Heart right ventricle (tissue), 16 donors: ENCODE results near the gene LIN7A. TPM values are rescaled to one million over a fixed set of nuclear protein-coding genes. Genes with fewer than 3 reads are reported as not detected.
"Not testable (repeated sequence)": the region's sequence is repeated elsewhere in the genome, so short reads cannot be mapped to it uniquely, and the experiment has no call there.

Source experiments
- ATAC-seq, 8 donors: fragments of 200-7000 bp; cut with Tn5 transposase; one replicate each; pipeline ENCODE4 v1.9.1; 2020; ENCODE audit warnings: mild to moderate bottlenecking in 8 of 8, moderate library complexity in 8 of 8, moderate number of reproducible peaks in 1 of 8
- DNase-seq, 2 donors: peaks; one replicate each; pipeline ENCODE4 v3.0.0-alpha.2; 2020
- H3K27ac ChIP-seq, 10 donors: fragments of 200-600 bp; sonication (generic) in 2 of 10; one replicate each; pipeline versions ENCODE4 v1.5.0 to v1.8.0; 2020 to 2022; ENCODE audit warnings: mild to moderate bottlenecking in 3 of 10
- H3K27me3 ChIP-seq, 7 donors: fragments of 200-600 bp; one replicate each; pipeline ENCODE4 v1.8.0; 2021 to 2022; ENCODE audit warnings: mild to moderate bottlenecking in 2 of 7
- H3K36me3 ChIP-seq, 9 donors: fragments of 200-600 bp; sonication (generic) in 1 of 9; one replicate each; pipeline versions ENCODE4 v1.5.0 to v1.8.0; 2020 to 2022; ENCODE audit warnings: mild to moderate bottlenecking in 2 of 9
- H3K4me1 ChIP-seq, 9 donors: fragments of 200-600 bp; sonication (generic) in 1 of 9; one replicate each; pipeline versions ENCODE4 v1.5.0 to v1.8.0; 2020 to 2022; ENCODE audit warnings: mild to moderate bottlenecking in 4 of 9
- H3K4me3 ChIP-seq, 10 donors: fragments of 200-600 bp; sonication (generic) in 2 of 10; one replicate each; pipeline versions ENCODE4 v1.5.0 to v1.8.0; 2020 to 2022; ENCODE audit warnings: mild to moderate bottlenecking in 7 of 10, moderate library complexity in 2 of 10
- H3K9me3 ChIP-seq, 11 donors: fragments of 200-600 bp in 10 of 11; sonication (generic) in 2 of 11; one replicate each; pipeline versions ENCODE4 v1.5.0 to v1.8.0; 2013 to 2022; ENCODE audit warnings: mild to moderate bottlenecking in 2 of 11, control low read depth in 1 of 11, moderate library complexity in 1 of 11
- CTCF ChIP-seq, 9 donors: fragments of 200-600 bp; sonication (generic) in 2 of 9; IDR thresholded peaks; one replicate each; pipeline versions ENCODE4 v1.5.0 to v1.8.0; 2021 to 2022; ENCODE audit warnings: antibody characterized with exemption in 9 of 9, mild to moderate bottlenecking in 5 of 9, moderate library complexity in 1 of 9
- WGBS, 2 donors: extraction: QIAGEN DNeasy Blood & Tissue Kit; methylation state at CpG; one replicate each; pipeline ENCODE4 v1.1.7; 2013; ENCODE audit warnings: inconsistent platforms in 1 of 2; 5-methylcytosine and 5-hydroxymethylcytosine counted together
- intact Hi-C, 10 donors: fragments of 100-400 bp; cut with DNase I; formaldehyde crosslinking; loops; one replicate each; pipeline versions ENCODE4 v1.11.1 to v1.14.2; 2022
- polyA plus RNA-seq, 2 donors: library from polyadenylated mRNA; stranded (reverse); fragments of 200-250 nt; gene quantifications; one replicate each; pipeline ENCODE4 v1.2.3, GENCODE V29; 2013
- total RNA-seq, 10 donors: library from RNA; stranded (reverse); fragmentation: NEBNext Ultra II Directional in 3 of 10; extraction: Animal tissue kit (Norgen Biotek cat#: 25700) in 3 of 10; gene quantifications; one replicate each; pipeline versions ENCODE4 v1.2.1 to v1.2.4, GENCODE V29; 2021 to 2023
- donor health status: Arrhythmogenic right ventricular cardiomyopathy.
- donor health status: ischemic (EF 13 %, LVEDD 7.1; RV severe dilation, severe dysfunction).
- donor health status: healthy with polysubstance abuse.
- donor health status: DM: no; HTN: yes; CAD: no.
- donor health status: DM: no; HTN: no; CAD: no.
- donor health status: ischemic (EF 25% LVEDD 6.9; RV normal size, moderate dysfunction).
- donor health status: ischemic (EF 25% LVEDD 5.7; RV mildly dilated, moderate dysfunction).
- donor health status: healthy.
- donor health status: DM: yes; HTN: yes; CAD: no.
- donor health status: Ischemic cardiomyopathy.
- donor health status: ischemic (EF 35%, LVEDD 5.7; RV mildly dilated, moderate dysfunction).
- donor health status: nonischemic (EF 11% LVEDD 7.7; RV severe dilation, severe dysfunction).
- donor health status: DM: yes; HTN: yes; CAD: no.
- donor health status: PGD.
- donor health status: ischemic (EF 29% LVEDD 5.4; RV normal size, mild dysfunction).
- donor health status: nonischemic (EF 23%, LVEDD 6.1; RV moderate dilation, normal function).

The LIN7A gene
- total and polyA plus RNA-seq, 12 donors: 6.2 to 15.3 (median 10.2) TPM

GRCh38 chr12:80798281-80798680 is 139.5 kb downstream of the LIN7A start:
- intact Hi-C loops: no loop called here
- Histone ChIP-seq H3K36me3 (peaks cover 0 to 19% (median 0%) of the 10 kb centered on the region in 9 donors), H3K9me3 (no peaks in the 10 kb centered on the region), H3K4me3 (no peak overlapping the region), H3K27me3 (no peaks in the 10 kb centered on the region), H3K27ac (no peak overlapping the region), H3K4me1 (peaks cover 0 to 7% (median 0%) of the 10 kb centered on the region in 9 donors)
- ATAC-seq (no peak), DNase-seq (no peak)
- no peak for TF ChIP-seq CTCF (IDR thresholded peaks at IDR 0.05)
- 54 to 71% methylated on average over 4 of the region's 4 CpGs for WGBS, 2 donors

GRCh38 chr12:80794551-80794950 is 143.2 kb downstream of the LIN7A start:
- TF ChIP-seq CTCF (IDR thresholded peaks at IDR 0.05): no peak
- Histone ChIP-seq H3K27ac (no peak overlapping the region), H3K27me3 (no peaks in the 10 kb centered on the region), H3K36me3 (peaks cover 0 to 19% (median 0%) of the 10 kb centered on the region in 9 donors), H3K4me1 (no peaks in the 10 kb centered on the region), H3K4me3 (no peak overlapping the region), H3K9me3 (no peaks in the 10 kb centered on the region)
- intact Hi-C loops: no loop called here
- ATAC-seq (no peak), DNase-seq (no peak)
- 27 to 53% methylated on average over 1 of the region's 1 CpG for WGBS, 2 donors

- Histone ChIP-seq H3K4me1 (no peaks in the 10 kb centered on the region), H3K4me3 (no peak overlapping the region), H3K27me3 (no peaks in the 10 kb centered on the region), H3K9me3 (no peaks in the 10 kb centered on the region), H3K36me3 (peaks cover 0 to 19% (median 0%) of the 10 kb centered on the region in 9 donors), H3K27ac (no peak overlapping the region)
- no peak for TF ChIP-seq CTCF (IDR thresholded peaks at IDR 0.05)
- ATAC-seq: no peak
- intact Hi-C loops: no loop called here
- no peak for DNase-seq
Observed at GRCh38 chr12:80792861-80793260, 144.9 kb downstream of the LIN7A start.

- Histone ChIP-seq H3K9me3 (no peaks in the 10 kb centered on the region), H3K36me3 (peaks cover 0 to 11% (median 0%) of the 10 kb centered on the region in 9 donors), H3K4me1 (no peaks in the 10 kb centered on the region), H3K27ac (no peak overlapping the region), H3K4me3 (no peak overlapping the region), H3K27me3 (no peaks in the 10 kb centered on the region)
- no peak for TF ChIP-seq CTCF (IDR thresholded peaks at IDR 0.05)
- intact Hi-C loops: no loop called here
- ATAC-seq (no peak), DNase-seq (no peak)
Observed at GRCh38 chr12:80791863-80792262, 145.9 kb downstream of the LIN7A start.

GRCh38 chr12:80788407-80788806 is 149.3 kb downstream of the LIN7A start:
- intact Hi-C loops, H3K27ac ChIP-seq, H3K4me1 ChIP-seq, DNase-seq, H3K36me3 ChIP-seq, H3K9me3 ChIP-seq, H3K4me3 ChIP-seq, ATAC-seq, H3K27me3 ChIP-seq: not testable (repeated sequence)
- WGBS, 2 donors: 82 to 86% methylated on average over 10 of the region's 10 CpGs

- H3K4me1 ChIP-seq, ATAC-seq, H3K36me3 ChIP-seq, H3K9me3 ChIP-seq, H3K27me3 ChIP-seq, H3K4me3 ChIP-seq, DNase-seq, intact Hi-C loops, H3K27ac ChIP-seq: not testable (repeated sequence)
- 63 to 73% methylated on average over 5 of the region's 5 CpGs for WGBS, 2 donors
Observed at GRCh38 chr12:80782963-80783470, 154.7 kb downstream of the LIN7A start.
